RCC 7860 (cell line): ENCODE data around the gene ACVR2B.

Experiments
- DNase-seq: peaks from one replicate; pipeline ENCODE4 v3.0.0-alpha.2; 2015; ENCODE audit warnings: low spot score
- FAIRE-seq: peaks from 2 replicates; lab custom pipeline; 2012; peaks lifted over from hg19 to GRCh38; lab: Jason Lieb, UNC

Gene ACVR2B

DNA sequence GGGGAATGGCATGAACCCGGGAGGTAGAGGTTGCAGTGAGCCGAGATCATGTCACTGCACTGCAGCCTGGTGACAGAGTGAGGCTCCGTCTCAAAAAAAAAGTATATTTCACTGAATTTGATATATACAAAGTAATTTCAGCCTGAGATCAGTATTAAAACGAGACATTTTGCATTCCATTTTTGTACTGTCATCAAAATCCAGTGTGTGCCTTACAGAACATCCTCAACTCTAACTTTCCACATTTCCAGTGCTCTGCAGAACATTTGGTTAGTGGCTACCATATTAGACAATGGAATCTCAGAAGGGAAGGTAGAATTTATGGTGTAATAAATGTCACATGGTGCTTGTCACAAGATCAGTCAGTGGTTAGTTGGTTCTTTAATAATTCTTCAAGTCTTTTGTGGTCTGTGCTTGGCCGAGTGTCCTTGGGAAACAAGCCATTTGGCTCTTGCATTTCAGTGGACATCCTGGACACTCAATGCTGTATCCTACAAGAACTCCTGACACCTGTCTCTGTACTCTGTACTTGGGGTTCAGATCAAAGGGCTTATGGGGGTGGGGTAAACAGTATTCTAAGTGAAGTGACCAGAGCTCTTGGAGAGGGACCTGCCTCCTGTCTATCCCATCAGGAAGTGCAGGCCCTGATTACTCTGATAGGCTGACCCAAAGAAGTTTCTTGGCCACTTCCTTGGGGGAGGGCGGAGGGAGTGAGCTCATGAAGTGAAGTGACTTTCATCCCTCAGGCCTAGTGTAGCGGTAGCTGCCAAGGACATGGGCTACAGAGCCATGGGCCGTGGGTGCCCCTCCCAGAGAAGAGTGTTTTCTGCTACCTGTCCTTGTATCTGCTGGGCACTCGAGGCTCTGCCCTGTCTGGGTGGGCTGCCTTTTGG, 3.7 kb downstream of the ACVR2B start:
- no peak for FAIRE-seq
- no peak for DNase-seq

DNA sequence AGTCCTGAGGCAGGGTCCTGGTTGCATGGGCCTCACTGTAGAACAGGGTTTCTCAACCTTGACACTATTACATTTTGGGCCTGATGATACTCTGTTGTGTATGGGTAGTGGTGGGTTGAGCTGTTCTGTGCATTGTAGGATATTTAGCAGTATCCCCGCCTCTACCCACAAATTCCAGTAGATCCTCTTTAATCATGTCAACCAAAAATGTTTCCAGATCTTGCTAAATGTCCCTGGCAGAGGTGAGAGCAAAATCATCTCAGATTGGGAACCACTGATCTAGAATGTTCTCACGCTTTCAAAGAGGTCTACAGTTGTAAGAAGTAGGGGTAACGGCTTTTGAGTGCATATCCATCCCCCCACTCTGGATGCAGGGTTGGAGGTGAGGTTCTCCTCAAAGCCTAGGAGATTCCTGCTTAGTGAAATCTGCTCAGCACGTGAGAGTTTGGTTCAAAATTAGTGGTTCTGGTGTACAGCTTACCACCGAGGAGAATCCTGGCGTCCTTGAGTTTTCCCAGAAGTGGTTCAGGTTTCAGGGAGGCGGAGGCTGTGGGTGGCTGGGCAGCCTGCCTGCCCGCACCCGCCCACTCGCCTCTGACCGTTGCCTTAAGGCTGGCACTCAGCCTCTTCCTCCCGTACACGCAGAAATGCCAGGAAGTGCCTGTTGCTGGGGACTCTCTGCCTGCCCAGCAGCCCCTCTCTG, 5.3 kb downstream of the ACVR2B start:
- FAIRE-seq, result no peak
- peak; percentile 44 for DNase-seq

DNA sequence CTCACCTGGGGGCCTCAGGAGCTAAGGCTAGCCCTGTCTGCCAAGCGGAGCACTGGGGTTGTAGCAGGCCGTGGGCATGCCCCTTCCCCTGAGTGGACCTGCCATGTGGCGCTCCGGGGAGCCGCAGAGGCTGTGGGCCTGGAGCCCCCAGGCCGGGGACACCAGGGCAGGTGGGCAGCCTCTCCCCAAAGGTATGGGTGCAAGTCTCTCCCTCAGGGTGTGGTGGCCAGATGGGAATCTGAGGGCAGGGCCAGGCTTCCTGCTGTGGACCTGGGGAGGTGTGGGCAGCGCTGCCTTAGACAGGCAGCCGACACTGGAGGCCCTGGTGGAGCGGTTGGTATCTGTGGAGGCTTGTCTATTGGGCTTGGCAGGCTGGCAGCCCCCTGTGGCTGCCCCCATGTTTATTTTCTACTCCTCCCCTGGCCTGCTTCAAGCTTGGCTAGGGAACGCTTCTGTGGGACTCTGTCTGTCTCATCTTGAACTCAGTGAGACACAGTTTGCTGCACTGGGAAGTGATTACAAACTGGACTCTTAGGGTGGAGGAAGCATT, 5.9 kb downstream of the ACVR2B start:
- no peak for FAIRE-seq
- no peak for DNase-seq

DNA sequence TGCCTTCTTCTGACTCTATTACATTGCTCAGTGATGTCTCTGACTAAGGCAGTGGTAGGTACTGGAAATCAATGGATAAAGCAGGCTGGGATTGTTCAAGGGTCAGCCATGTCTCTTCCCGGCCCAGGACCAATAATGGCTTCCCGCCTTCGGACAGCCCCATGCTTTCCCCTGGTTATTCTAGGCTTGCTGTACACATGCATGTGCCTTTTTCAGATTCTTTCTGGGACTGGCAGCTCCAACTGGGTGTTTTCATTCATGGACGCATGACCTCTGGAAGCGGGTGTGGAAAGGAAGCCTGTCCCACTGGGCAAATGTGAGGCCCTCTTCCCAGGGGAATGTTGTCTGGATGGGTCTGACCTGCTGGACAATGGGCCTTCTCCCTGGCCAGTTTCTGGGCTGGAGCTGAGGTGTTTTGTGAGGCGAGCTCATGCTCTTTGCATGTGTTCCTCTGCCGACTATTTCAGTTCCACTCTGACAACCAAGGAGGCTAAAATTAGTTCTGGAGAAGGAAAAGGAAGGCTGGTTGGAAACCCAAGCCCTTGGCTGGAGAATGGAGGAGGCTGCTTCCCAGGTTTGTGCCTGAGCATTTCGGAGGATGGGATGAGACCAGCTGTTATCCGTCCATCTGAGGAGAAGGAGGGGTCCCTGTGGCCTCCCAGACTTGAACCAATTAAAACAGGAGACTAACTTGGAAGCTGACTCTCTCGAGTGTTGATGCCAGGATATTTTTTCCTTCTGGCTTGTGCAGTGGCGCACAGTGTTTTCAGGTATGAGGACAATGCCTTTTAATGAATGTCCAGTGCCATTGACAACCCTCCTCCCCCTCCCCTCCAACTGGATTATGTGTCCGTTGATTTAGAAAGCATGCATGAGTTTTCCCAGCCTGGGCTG, 6.9 kb downstream of the ACVR2B start:
- DNase-seq, result no peak
- no peak for FAIRE-seq

DNA sequence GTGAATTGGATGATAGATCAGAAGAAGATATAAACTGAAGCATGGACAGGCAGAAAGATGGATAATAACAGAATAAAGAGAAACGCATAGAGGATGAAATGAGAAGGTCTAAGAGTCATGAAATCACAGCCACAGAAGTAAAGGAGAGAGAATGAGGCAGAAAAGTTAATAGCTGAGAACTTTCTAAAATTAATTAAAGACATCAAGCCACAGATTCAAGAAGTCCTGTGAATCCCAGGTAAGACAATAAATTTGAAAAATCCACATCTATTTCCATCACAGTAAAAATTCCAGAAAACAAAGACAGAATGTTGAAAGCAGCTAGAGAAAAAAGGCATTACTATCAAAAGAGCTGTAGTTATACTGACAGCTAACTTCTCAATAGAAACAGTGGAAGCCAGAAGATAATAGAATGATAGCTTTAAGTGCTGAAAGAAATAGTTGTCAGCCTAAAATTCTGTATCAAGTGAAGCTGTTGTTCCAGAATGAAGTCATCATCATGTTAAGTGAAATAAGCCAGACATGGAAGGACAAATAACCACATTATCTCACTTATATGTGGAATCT, 12.0 kb downstream of the ACVR2B start:
- FAIRE-seq (no peak), DNase-seq (no peak)

DNA sequence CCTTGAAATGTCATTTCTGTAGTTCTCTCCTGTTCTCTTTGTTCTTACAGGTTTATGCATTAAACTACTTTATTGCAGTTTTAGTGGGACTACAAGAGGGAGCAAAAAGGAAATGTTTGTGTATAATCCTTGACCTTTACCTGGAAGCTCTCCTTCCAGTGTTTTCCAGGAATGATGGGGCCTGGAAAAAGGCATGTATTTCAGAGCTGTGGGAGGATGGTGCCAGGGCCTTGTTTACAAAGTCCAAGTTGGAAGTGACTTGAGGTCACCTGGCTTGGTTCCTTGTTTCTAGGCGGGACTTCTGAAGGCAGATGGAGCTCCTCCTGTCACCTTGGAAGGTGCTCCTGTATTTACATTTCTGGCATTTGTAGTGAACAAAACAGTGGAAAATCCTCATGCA, 15.1 kb downstream of the ACVR2B start:
- DNase-seq (no peak), FAIRE-seq (no peak)

DNA sequence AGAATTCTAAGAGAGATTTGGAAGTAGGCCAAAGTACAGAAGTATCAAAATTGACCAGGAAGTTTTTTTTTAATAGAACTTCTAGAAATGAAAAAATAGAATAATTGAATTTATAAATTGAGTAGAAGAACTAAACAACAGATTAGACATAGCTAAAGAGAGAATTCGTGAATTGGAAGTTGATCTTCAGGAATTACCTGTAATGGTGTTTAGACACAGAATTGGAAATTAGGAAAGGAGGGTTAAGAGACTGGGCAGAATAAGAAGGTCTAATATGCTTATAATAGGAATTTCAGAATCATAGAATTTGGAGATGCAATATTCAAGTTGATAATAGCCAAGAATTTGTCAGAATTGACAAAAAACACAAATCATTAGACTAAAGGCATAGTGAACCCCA, 16.2 kb downstream of the ACVR2B start:
- no peak for FAIRE-seq
- DNase-seq, result no peak

DNA sequence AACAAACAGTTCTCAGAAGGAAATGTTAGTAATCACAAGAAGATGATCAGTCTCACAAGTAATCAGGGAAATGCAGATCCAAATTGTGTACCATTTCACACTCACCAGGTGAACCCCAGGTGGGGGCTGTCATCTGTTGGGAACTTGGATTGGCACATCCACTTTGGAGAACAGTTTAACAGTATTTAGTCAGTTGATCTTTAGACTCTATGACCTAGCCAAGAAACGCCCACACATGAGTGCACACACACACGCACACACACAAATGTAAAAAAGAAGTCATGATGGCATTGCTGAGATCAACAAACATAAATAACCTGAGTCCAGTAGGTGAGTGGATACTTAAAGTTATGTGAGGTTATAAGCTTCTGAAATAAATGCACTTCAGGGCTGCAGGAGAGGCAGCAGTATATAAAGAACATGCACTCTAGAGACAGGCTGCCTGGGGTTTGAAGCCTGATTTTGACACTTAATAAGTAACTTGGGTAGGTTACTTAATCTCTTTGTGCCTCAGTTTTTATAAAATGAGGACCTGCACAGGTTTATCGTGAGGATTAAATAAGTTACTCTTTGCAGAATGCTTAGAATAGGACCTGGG, 17.7 kb downstream of the ACVR2B start:
- DNase-seq (no peak), FAIRE-seq (no peak)

DNA sequence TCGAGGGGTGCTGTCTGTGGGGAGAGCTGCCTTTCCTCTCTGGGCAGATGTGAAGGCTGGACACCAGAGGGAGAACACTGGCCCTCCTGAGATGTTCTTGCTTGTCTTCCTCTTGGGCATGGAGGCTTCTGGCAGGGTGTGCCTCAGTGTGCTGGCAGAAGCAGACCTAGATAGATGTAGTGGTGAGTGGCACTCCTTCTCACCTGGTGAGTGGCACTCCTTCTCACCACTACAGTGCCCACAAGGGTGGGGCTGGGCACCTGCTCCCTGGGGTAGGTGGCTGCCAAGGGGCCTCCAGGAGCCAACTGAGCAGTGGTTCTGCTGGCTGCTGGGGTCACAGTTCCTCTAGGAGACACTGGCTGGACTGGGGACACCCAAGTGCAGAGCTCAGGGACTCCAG, 18.7 kb downstream of the ACVR2B start:
- no peak for FAIRE-seq
- DNase-seq, result no peak

DNA sequence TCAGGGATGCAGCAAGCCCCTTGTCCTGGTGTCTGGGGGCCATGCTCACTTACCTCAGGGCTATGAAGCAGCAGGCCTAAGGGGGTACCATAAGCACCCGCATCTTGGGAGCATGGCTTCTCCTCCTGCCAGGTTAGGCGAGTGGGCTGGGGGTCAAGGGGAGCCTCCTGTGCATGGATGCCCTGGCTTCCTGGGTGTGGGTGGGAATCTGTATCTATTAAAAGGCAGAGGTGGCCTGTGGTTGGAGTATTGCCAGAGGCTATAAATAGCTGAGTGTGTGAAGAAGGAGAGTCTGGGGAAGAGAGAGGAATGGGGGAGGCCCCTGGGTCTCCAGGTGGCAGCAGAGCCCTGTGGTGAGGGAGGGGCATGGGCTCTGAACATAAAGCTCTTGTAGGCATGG, 19.5 kb downstream of the ACVR2B start:
- FAIRE-seq (no peak), DNase-seq (no peak)

DNA sequence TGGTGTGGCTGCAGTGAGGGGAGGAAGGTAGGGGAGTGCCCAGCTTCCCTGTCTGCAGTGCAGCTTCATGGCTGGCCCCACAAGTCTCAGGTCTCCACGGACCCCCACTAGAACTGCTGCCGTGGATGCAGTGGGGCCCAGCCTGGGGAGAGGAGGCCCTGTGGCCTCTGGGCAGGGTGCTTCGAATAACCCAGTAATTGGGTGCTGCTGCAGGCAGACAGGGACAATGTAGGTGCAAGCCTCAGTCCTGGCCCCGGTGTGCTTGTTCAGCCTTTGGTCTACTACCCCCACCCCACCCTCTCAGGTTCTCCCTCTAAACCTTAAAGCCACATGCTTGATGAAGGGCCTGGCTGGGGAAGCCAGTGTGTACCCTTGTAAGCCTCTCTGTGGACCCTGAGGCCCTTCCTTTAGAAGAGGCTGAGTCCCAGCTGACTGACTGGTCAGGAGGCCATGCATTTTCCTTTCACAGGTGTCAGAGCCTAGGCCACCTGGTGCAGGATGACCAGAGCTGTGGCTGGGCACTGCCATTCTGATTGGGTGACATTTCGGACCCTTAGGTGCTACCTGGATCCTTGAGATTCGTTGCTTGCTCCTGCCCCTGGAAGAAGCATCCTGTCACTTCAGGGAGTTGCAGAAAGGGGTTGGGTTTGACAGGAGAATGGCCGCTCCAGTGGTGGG, 21.4 kb downstream of the ACVR2B start:
- FAIRE-seq (no peak), DNase-seq (no peak)

DNA sequence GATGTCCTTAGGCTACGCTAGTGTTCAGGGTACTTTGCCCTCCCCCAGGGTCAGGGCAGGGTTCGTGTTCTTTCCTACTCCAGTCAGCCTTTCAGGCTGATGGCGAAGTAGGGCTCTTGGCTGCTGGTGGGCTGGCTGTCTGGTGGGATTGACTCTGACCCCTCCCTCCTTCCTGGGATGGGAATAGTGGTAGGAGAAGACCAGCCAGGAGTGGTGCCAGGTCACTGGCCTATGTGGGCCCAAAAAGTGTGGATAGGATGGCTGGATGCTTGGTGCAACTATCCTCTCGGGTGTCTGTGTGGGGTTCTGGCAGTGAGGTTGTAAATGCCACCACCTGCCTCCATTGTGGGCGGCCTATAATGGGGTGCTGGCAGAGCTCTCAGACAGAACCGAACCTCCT, 22.0 kb downstream of the ACVR2B start:
- FAIRE-seq (no peak), DNase-seq (no peak)

DNA sequence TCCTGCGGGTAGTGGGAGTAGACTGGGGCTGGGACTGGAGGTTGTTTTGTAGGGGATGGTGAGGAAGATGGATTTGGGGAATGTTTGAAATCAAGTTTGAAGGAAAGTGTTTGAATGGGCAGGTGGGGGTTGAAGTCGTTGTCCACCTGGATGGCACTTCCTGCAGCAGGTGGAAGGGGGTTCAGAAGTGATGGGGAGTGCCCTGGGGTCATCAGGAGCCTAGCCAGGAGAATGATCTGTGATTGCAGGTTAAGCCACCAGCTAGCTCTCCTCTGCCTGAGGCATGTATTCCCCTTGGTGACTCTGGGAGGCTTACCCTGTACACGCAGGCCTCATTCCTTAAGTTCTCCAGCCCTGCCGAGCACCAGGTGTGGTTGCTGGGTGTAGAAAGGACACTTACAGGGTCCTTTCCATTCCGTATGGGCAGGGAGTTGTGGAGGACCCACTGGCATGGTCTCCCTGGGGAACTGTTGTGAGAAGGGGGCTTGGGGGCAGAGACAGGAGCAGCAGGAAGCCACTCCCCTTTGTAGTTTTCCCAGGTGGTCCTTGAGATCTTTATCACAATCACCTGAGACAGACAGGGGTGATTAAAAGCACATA, 22.6 kb downstream of the ACVR2B start:
- no peak for DNase-seq
- no peak for FAIRE-seq

DNA sequence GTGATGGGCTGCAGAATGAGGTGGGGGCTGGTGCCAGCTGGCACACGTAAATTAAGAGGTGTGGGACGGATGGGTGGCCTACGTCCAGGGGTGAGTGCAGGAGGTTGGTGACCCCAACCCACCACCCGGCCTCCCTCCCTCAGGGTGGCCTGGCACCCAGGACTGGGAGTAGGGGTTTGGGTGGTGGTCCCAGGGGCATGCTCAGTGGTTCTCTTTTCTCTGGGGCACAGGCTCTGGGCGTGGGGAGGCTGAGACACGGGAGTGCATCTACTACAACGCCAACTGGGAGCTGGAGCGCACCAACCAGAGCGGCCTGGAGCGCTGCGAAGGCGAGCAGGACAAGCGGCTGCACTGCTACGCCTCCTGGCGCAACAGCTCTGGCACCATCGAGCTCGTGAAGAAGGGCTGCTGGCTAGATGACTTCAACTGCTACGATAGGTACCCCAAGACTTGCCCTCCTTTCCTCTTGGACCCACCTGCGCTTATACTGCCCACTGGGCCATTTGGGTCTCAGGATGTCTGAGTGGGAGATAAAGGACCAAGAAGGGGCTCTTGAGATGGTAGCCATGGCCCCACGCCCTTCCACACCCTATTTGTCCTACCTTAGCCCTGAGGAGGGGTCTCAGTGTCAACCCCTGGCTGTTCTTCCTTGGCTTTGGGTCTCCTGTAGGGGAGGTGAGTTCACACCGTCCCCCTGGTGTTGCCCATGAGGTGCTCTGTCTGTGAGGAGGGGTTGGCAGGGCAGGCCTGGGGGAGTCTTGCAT, 23.5 kb downstream of the ACVR2B start:
- no peak for FAIRE-seq
- DNase-seq, result no peak

DNA sequence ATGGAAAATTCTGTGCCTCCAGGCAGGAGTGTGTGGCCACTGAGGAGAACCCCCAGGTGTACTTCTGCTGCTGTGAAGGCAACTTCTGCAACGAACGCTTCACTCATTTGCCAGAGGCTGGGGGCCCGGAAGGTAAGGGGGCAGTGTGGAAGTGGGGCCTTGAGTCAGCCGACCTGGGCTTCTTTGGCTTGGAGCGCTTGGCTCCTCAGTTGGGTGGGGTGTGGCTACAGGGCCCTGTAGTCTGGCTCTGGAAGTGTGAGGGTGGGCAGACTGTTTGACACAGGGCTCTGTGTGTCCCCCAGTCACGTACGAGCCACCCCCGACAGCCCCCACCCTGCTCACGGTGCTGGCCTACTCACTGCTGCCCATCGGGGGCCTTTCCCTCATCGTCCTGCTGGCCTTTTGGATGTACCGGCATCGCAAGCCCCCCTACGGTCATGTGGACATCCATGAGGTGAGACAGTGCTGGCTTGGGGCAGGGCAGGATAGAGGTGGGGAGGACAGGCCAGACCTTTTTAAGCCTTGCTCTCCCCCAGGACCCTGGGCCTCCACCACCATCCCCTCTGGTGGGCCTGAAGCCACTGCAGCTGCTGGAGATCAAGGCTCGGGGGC, 24.3 kb downstream of the ACVR2B start:
- DNase-seq (no peak), FAIRE-seq (no peak)

DNA sequence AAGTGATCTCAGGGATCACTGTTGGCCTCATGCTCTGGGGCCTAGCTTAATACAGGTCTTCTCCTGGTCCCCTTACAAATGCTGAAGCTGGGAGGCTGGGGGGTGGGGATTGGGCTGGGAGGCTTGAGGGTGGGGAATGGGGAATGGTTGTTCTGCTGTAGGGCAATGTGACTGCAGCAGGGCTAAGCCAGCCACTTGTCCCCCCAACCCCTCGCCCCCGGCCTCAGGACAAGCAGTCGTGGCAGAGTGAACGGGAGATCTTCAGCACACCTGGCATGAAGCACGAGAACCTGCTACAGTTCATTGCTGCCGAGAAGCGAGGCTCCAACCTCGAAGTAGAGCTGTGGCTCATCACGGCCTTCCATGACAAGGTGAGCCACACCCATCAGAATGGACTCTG, 25.2 kb downstream of the ACVR2B start:
- no peak for DNase-seq
- no peak for FAIRE-seq

DNA sequence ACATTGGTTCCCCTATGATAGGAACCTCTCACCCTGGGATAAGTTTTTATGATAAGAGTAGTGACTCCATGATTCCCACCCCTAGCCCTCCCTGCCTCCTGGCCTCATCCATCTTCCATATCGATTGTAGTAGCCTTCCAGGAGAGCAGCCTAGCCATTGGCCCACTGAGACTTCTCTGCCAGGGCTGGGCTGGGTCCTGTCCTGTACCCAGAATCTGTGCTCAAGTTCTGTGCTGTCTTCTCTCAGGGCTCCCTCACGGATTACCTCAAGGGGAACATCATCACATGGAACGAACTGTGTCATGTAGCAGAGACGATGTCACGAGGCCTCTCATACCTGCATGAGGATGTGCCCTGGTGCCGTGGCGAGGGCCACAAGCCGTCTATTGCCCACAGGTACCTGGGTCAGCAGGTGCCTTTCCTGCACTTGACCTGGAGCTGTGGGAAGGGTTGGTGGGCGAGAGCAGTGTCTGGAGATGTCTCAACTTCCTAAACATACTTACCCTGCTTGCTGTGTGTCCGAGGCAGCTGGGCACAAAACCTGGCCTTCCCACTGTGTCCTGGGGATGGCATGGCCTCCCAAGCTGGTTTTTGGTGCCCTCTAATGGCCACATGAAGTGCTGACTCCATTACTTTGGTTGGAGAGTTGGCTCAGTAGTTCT, 25.9 kb downstream of the ACVR2B start:
- DNase-seq (peak; percentile 20), FAIRE-seq (peak; percentile 41)

DNA sequence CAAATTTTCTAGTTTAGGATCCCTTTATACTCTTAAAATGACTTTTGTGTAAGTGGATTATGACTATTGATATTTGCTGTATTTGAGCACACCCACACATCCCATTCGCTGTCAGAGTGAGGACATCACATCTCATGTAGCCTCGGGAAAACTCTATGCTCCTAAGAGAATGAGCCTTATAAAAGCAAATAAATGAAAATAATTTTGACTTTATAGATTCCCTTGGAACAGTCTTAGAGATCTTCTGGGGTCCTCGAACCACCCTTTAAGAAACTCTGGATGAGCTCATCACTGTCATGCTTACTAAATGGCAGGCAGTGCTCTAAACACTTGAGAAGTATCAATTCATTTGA, 26.4 kb downstream of the ACVR2B start:
- DNase-seq, result no peak
- FAIRE-seq, result no peak
